ENCODE measurements around the gene ACOX3. TPM values are rescaled to one million over a fixed set of nuclear protein-coding genes. Genes with fewer than 3 reads are reported as not detected.

ACOX3 gene
- total and polyA plus RNA-seq, 10 of the 15 experiments (the other 5 are each of a cell fraction or from before 2014, with no cell fraction given) = 2.0 to 24.5 (median 14.0) TPM

- peaks cover 0 to 2% of the 10 kb centered on the region in 2 experiments; a peak in 3 of 4 replicates for H3K36me3 ChIP-seq (ENCODE audit: control insufficient read depth in 2 of 2, insufficient read depth in 2 of 2, low read length in 1 of 2)
- no peak for ATAC-seq
- H3K9ac ChIP-seq (ENCODE audit: control insufficient read depth, insufficient read depth, low read length) = peak overlapping the region; percentile 80
- 75% methylated on average over 17 of the region's 17 CpGs for WGBS (ENCODE audit: insufficient coverage, insufficient replicate concordance, low lambda C conversion rate, missing lambda C conversion rate)
- RAD21 ChIA-PET (ENCODE audit: unreplicated experiment) = interaction anchor here (2.1 kb wide), 1 partner anchor 13 kb away, joined by 9 read pairs; no protein-coding TSS in a partner anchor
- CTCF ChIA-PET = no interaction called here
- H3K79me2 ChIP-seq (ENCODE audit: control insufficient read depth, insufficient read depth, low read length) = peaks cover 70% of the 10 kb centered on the region
- H2AFZ ChIP-seq (ENCODE audit: control insufficient read depth, low read depth, low read length) = no peak overlapping the region
- peak overlapping the region; percentile 87 for H3K4me3 ChIP-seq
- H3K4me2 ChIP-seq (ENCODE audit: control insufficient read depth, insufficient read depth) = peak overlapping the region; percentile 73
- H3K9me3 ChIP-seq (replicated peaks; ENCODE audit: control insufficient read depth, insufficient read depth, low read length) = peaks cover 1% of the 10 kb centered on the region; the same call in 1 of the 3 replicates
- SMC1A ChIA-PET (ENCODE audit: uncharacterized antibody, unreplicated experiment) = interaction anchor here (2.5 kb wide), 1 partner anchor 13 kb away, joined by 8 read pairs; no protein-coding TSS in a partner anchor
- no peak for TF ChIP-seq IRF4 (IDR thresholded peaks at IDR 0.05; ENCODE audit: low read depth, low read length)
- no peak for TF ChIP-seq CHD1 (IDR thresholded peaks at IDR 0.05; ENCODE audit: low read depth, low read length)
- TF ChIP-seq MTA3 (IDR thresholded peaks at IDR 0.05; ENCODE audit: borderline replicate concordance, low read length) = no peak
- no peak for TF ChIP-seq GABPA (IDR thresholded peaks at IDR 0.05; ENCODE audit: low read depth)
- no peak for TF ChIP-seq USF2 (IDR thresholded peaks at IDR 0.05; ENCODE audit: borderline replicate concordance, low read depth, low read length)
- peak in 1 of 2 experiments; percentile 53; a peak in 1 of 4 replicates for TF ChIP-seq CEBPB (IDR thresholded peaks at IDR 0.05; ENCODE audit: borderline replicate concordance in 1 of 2, low read depth in 2 of 2, low read length in 2 of 2)
- no peak for TF ChIP-seq WRNIP1 (IDR thresholded peaks at IDR 0.05; ENCODE audit: borderline replicate concordance, low read depth, low read length)
- intact Hi-C loops (cut with micrococcal nuclease; ENCODE audit: unreplicated experiment) = no loop called here
- H4K20me1 ChIP-seq (ENCODE audit: control insufficient read depth, insufficient read depth) = no peaks in the 10 kb centered on the region
- DNase-seq (ENCODE audit: low read depth, low spot score) = no peak
- peaks cover 12% of the 10 kb centered on the region for H3K4me1 ChIP-seq (ENCODE audit: control insufficient read depth, insufficient read depth, low read length)
- BruUV-seq (replicated peaks) = TSS peak; percentile 57
- no peaks in the 10 kb centered on the region for H3K27me3 ChIP-seq (replicated peaks in 1 of 2; ENCODE audit: control insufficient read depth in 2 of 2, insufficient read depth in 2 of 2, low read length in 1 of 2)
- no peak for FAIRE-seq
- POLR2A ChIA-PET = interaction anchor here (2.6 kb wide), 1 partner anchor 14 kb away, joined by 11 read pairs; no protein-coding TSS in a partner anchor
- H3K27ac ChIP-seq (ENCODE audit: control insufficient read depth, insufficient read depth) = peak overlapping the region; percentile 76
- in situ Hi-C loops (cut with MboI) = no loop called here
Measured at GRCh38 chr4:8441499-8442091, 1.1 kb upstream of the ACOX3 start.
